GM23338 (cell line): ENCODE results near the gene CFAP92.

Source experiments
- CREB1 ChIP-seq: fragments of 250-450 bp; sonication (Bioruptor Pico); IDR thresholded peaks from 2 replicates; pipeline ENCODE4 v1.5.0; 2020; ENCODE audit warnings: low read depth, mild to moderate bottlenecking, moderate library complexity
- CTCF ChIP-seq, 2 experiments: fragments of 200-600 bp in 1 of 2; sonication (generic) in 1 of 2; conservative IDR thresholded peaks; 2 replicates each; pipeline versions ENCODE4 v1.5.1 to v1.6.1; 2016 to 2017; ENCODE audit warnings: antibody characterized with exemption in 2 of 2, low read depth in 2 of 2, mild to moderate bottlenecking in 2 of 2, moderate library complexity in 1 of 2
- ETS1 ChIP-seq: IDR thresholded peaks from 2 replicates; pipeline ENCODE4 v1.6.1; 2016; ENCODE audit warnings: antibody characterized with exemption
- EZH2 ChIP-seq: fragments of 200-600 bp; sonication (generic); IDR thresholded peaks from one replicate; pipeline ENCODE4 v1.8.0; 2017; ENCODE audit warnings: antibody characterized with exemption, mild to moderate bottlenecking, low read depth; ENCODE audit not compliant: unreplicated experiment
- EZH2phosphoT487 ChIP-seq: fragments of 200-600 bp; sonication (generic); IDR thresholded peaks from one replicate; pipeline ENCODE4 v1.8.1; 2018; ENCODE audit warnings: antibody characterized with exemption; ENCODE audit not compliant: unreplicated experiment
- JUNB ChIP-seq: IDR thresholded peaks from one replicate; pipeline ENCODE4 v1.6.1; 2016; ENCODE audit warnings: antibody characterized with exemption; ENCODE audit not compliant: unreplicated experiment
- NANOG ChIP-seq: IDR thresholded peaks from 2 replicates; pipeline ENCODE4 v1.6.1; 2016; ENCODE audit warnings: antibody characterized with exemption, borderline replicate concordance
- POLR2AphosphoS5 ChIP-seq: IDR thresholded peaks from 2 replicates; pipeline ENCODE4 v1.6.1; 2016; ENCODE audit warnings: antibody characterized with exemption, low read depth
- REST ChIP-seq: IDR thresholded peaks from one replicate; pipeline ENCODE4 v1.6.1; 2018; ENCODE audit warnings: antibody characterized with exemption; ENCODE audit not compliant: unreplicated experiment
- STAT1 ChIP-seq: IDR thresholded peaks from one replicate; pipeline ENCODE4 v1.6.1; 2016; ENCODE audit warnings: antibody characterized with exemption; ENCODE audit not compliant: unreplicated experiment
- ZNF114 ChIP-seq: fragments of 250-450 bp; sonication (Bioruptor Pico); IDR thresholded peaks from 2 replicates; pipeline ENCODE4 v1.5.0; 2020; ENCODE audit warnings: mild to moderate bottlenecking, moderate library complexity
- ZNF331 ChIP-seq: fragments of 250-450 bp; sonication (Bioruptor Pico); IDR thresholded peaks from 2 replicates; pipeline ENCODE4 v1.5.0; 2020; ENCODE audit warnings: low read depth, mild to moderate bottlenecking, moderate library complexity
- ZNF462 ChIP-seq: fragments of 250-450 bp; sonication (Bioruptor Pico); IDR thresholded peaks from 2 replicates; pipeline ENCODE4 v1.5.0; 2020; ENCODE audit warnings: mild to moderate bottlenecking, moderate library complexity

- TF ChIP-seq CTCF (conservative IDR thresholded peaks at IDR 0.05; ENCODE audit: low read depth in 2 of 2) (no peak), REST (no peak), EZH2 (no peak), EZH2phosphoT487 (no peak), POLR2AphosphoS5 (no peak), JUNB (no peak), ETS1 (no peak), ZNF114 (CRISPR knock-in tag) (no peak), NANOG (no peak), CREB1 (CRISPR knock-in tag) (no peak), ZNF331 (CRISPR knock-in tag) (no peak), ZNF462 (CRISPR knock-in tag) (no peak), STAT1 (no peak)
Measured at GRCh38 chr3:128999102-128999501, 5.2 kb upstream of the CFAP92 start.
